OCI-LY1 (cell line): ENCODE data around the gene BICD1.

Experiments used
- EZH2 ChIP-seq: fragments of 200-600 bp; sonication (generic), shearing (Covaris generic); IDR thresholded peaks from 2 replicates; pipeline ENCODE4 v1.8.0; 2017; ENCODE audit warnings: borderline replicate concordance, mixed run types, mild to moderate bottlenecking, antibody characterized with exemption, low read length, moderate library complexity, mixed read lengths
- TF ChIP-seq, protein P1 (sequence below): fragments of 200-600 bp; sonication (generic), shearing (Covaris generic); IDR thresholded peaks from 2 replicates; pipeline ENCODE4 v1.5.1; 2017; ENCODE audit warnings: mild to moderate bottlenecking, antibody characterized with exemption, low read length, moderate library complexity, mixed read lengths

DNA sequence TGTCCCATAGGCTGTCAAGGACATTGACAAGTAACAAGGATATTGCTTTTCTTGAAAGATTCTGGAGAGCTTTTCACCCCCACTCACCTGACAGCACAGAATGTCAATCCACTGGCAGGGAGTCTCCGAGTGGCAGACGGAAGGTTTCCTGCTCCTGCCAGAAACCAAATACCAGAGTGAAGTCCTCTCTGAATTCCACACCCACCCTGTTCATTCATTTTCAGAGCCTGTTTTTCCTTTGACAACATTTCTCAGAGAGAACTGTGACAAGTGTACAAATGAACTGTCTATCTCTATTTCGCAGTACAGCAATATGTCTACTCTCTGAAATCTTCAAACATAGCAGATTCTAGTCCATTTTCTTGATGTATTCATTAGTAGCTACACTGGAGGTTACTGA is 26.2 kb upstream of the BICD1 start:
- TF ChIP-seq, protein P1, sequence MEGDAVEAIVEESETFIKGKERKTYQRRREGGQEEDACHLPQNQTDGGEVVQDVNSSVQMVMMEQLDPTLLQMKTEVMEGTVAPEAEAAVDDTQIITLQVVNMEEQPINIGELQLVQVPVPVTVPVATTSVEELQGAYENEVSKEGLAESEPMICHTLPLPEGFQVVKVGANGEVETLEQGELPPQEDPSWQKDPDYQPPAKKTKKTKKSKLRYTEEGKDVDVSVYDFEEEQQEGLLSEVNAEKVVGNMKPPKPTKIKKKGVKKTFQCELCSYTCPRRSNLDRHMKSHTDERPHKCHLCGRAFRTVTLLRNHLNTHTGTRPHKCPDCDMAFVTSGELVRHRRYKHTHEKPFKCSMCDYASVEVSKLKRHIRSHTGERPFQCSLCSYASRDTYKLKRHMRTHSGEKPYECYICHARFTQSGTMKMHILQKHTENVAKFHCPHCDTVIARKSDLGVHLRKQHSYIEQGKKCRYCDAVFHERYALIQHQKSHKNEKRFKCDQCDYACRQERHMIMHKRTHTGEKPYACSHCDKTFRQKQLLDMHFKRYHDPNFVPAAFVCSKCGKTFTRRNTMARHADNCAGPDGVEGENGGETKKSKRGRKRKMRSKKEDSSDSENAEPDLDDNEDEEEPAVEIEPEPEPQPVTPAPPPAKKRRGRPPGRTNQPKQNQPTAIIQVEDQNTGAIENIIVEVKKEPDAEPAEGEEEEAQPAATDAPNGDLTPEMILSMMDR = no peak
- no peak for TF ChIP-seq EZH2
